Endothelial cell of umbilical vein (primary cell): ENCODE measurements around the gene NFATC3. TPM values are rescaled to one million over a fixed set of nuclear protein-coding genes. Genes with fewer than 3 reads are reported as not detected.

Source experiments
- BruUV-seq: library from RNA; stranded (reverse); fragments of 400-500 nt; replicated peaks from 2 replicates; lab custom pipeline; 2021; lab: Mats Ljungman, UMichigan
- CTCF ChIA-PET: fragments of 300-600, 350-600 bp; sonication (Branson Sonifier 250); formaldehyde crosslinking; loops from one replicate; lab custom pipeline; 2021; ENCODE audit warnings: antibody characterized with exemption, inconsistent platforms; lab: Charles Lee
- POLR2A ChIA-PET: fragments of 300-600, 350-600 bp; sonication (Branson Sonifier 250); formaldehyde crosslinking; loops from one replicate; lab custom pipeline; 2021; ENCODE audit warnings: antibody characterized with exemption, inconsistent platforms; lab: Charles Lee
- DNase-seq: peaks from one replicate; pipeline ENCODE4 v3.0.0-alpha.2; 2011; ENCODE audit warnings: low read depth, low spot score
- FAIRE-seq: peaks from 2 replicates; lab custom pipeline; 2011; peaks lifted over from hg19 to GRCh38; lab: Jason Lieb, UNC
- H2AFZ ChIP-seq: 2 replicates; pipeline ENCODE4 v1.6.0; 2012; ENCODE audit warnings: low read depth, low read length, control low read depth, inconsistent platforms
- H3K27ac ChIP-seq: 2 replicates; pipeline ENCODE4 v1.5.1; 2011; ENCODE audit warnings: low read depth, mild to moderate bottlenecking, control low read depth, low read length, moderate library complexity; ENCODE audit not compliant: insufficient read depth
- H3K27me3 ChIP-seq, 2 experiments: 2 replicates each; pipeline versions ENCODE4 v1.6.0 to v1.6.1; 2011; ENCODE audit warnings: low read length in 2 of 2, mixed read lengths in 1 of 2; ENCODE audit not compliant: control insufficient read depth in 2 of 2, insufficient read depth in 2 of 2
- H3K36me3 ChIP-seq, 2 experiments: 2 replicates in 1 of 2; 3 replicates in 1 of 2; pipeline ENCODE4 v1.5.1; 2011; ENCODE audit warnings: low read length in 2 of 2, mild to moderate bottlenecking in 1 of 2, moderate library complexity in 1 of 2; ENCODE audit not compliant: control insufficient read depth in 2 of 2, insufficient read depth in 2 of 2; ENCODE audit errors: extremely low read depth in 1 of 2
- H3K4me1 ChIP-seq: 3 replicates; pipeline ENCODE4 v1.5.1; 2011; ENCODE audit warnings: mild to moderate bottlenecking, low read length; ENCODE audit not compliant: control insufficient read depth, insufficient read depth; ENCODE audit errors: extremely low read depth
- H3K4me2 ChIP-seq: 2 replicates; pipeline ENCODE4 v1.6.1; 2011; ENCODE audit warnings: low read length, control low read depth, mixed read lengths; ENCODE audit not compliant: insufficient read depth
- H3K4me3 ChIP-seq, 3 experiments: fragments of 200-600 bp in 1 of 3; sonication (generic), shearing (Covaris generic) in 1 of 3; replicated peaks in 1 of 3; 2 replicates each; pipeline ENCODE4 v1.5.1; 2011 to 2016; ENCODE audit warnings: control low read depth in 3 of 3, low read length in 3 of 3, mild to moderate bottlenecking in 2 of 3, inconsistent platforms in 1 of 3, low read depth in 1 of 3, moderate library complexity in 1 of 3; ENCODE audit not compliant: insufficient read depth in 1 of 3
- H3K79me2 ChIP-seq: 2 replicates; pipeline ENCODE4 v1.6.0; 2012; ENCODE audit warnings: low read length, inconsistent platforms; ENCODE audit not compliant: control insufficient read depth, insufficient read depth
- H3K9ac ChIP-seq: replicated peaks from 2 replicates; pipeline ENCODE3; 2011; ENCODE audit warnings: low read length, control low read depth; ENCODE audit not compliant: insufficient read depth; ENCODE audit errors: extremely low read depth
- H3K9me1 ChIP-seq: replicated peaks from 3 replicates; pipeline ENCODE4 v1.6.0; 2011; ENCODE audit warnings: mild to moderate bottlenecking, low read length; ENCODE audit not compliant: control insufficient read depth, insufficient read depth; ENCODE audit errors: extremely low read depth
- H3K9me3 ChIP-seq: replicated peaks from 2 replicates; pipeline ENCODE4 v1.5.1; 2012; ENCODE audit warnings: low read length, inconsistent platforms; ENCODE audit not compliant: control insufficient read depth, insufficient read depth
- H4K20me1 ChIP-seq: replicated peaks from 2 replicates; pipeline ENCODE3; 2011; ENCODE audit warnings: mild to moderate bottlenecking, low read length; ENCODE audit not compliant: control insufficient read depth, insufficient read depth; ENCODE audit errors: extremely low read depth
- CTCF ChIP-seq, 2 donors: IDR thresholded peaks; 1 replicate in 1 of 2; 2 replicates in 1 of 2; pipeline ENCODE4 v1.5.1; 2011; ENCODE audit warnings: low read length in 2 of 2, mild to moderate bottlenecking in 2 of 2, moderate library complexity in 2 of 2, control low read depth in 1 of 2, inconsistent platforms in 1 of 2, low read depth in 1 of 2; ENCODE audit not compliant: insufficient read depth in 1 of 2; ENCODE audit errors: extremely low read depth in 1 of 2
- EZH2 ChIP-seq: IDR thresholded peaks from 2 replicates; pipeline ENCODE4 v1.6.1; 2012; ENCODE audit warnings: borderline replicate concordance, low read depth, mild to moderate bottlenecking, moderate library complexity, low read length, inconsistent platforms; ENCODE audit not compliant: severe bottlenecking
- FOS ChIP-seq: IDR thresholded peaks from 2 replicates; pipeline ENCODE4 v1.6.1; 2011; ENCODE audit warnings: mild to moderate bottlenecking, low read length, moderate library complexity, borderline replicate concordance; ENCODE audit not compliant: insufficient read depth
- GATA2 ChIP-seq: IDR thresholded peaks from 2 replicates; pipeline ENCODE4 v1.7.0; 2011; ENCODE audit warnings: low read depth, mild to moderate bottlenecking, moderate library complexity, mixed read lengths, low read length; ENCODE audit not compliant: insufficient read length, insufficient read depth
- JUN ChIP-seq: IDR thresholded peaks from 2 replicates; pipeline ENCODE4 v1.6.1; 2011; ENCODE audit warnings: borderline replicate concordance, low read depth; ENCODE audit not compliant: insufficient read length, insufficient read depth
- MAX ChIP-seq: IDR thresholded peaks from 2 replicates; pipeline ENCODE4 v1.6.1; 2011; ENCODE audit not compliant: insufficient read depth, insufficient read length
- MYC ChIP-seq: IDR thresholded peaks from one replicate; pipeline ENCODE4 v1.6.1; 2011; ENCODE audit warnings: mild to moderate bottlenecking, low read depth, low read length
- POLR2A ChIP-seq: IDR thresholded peaks from 2 replicates; pipeline ENCODE4 v1.6.1; 2012; ENCODE audit warnings: low read depth, mild to moderate bottlenecking, control low read depth, low read length
- POLR2AphosphoS5 ChIP-seq: IDR thresholded peaks from 2 replicates; pipeline ENCODE4 v1.6.1; 2012; ENCODE audit warnings: low read depth, mild to moderate bottlenecking, control low read depth, low read length, moderate library complexity; ENCODE audit not compliant: insufficient read depth
- dilution Hi-C: fragments of 300-500 bp; cut with MboI; formaldehyde crosslinking; loops from one replicate; pipeline ENCODE4 v1.15.0; 2019; ENCODE audit warnings: low sequenced_read_pairs; ENCODE audit not compliant: extremely low pct_ligation_motif_present
- intact Hi-C: fragments of 100-400 bp; cut with micrococcal nuclease; formaldehyde crosslinking; loops from one replicate; pipeline ENCODE4 v1.10.0; 2022
- polyA plus RNA-seq, 4 experiments: library from polyadenylated mRNA; depleted of rRNA in 3 of 4; stranded (reverse) in 3 of 4; unstranded in 1 of 4; fragments of >200 nt; gene quantifications; 2 replicates each; pipeline versions ENCODE4 v1.2.1 to v1.2.3, GENCODE V29; 2011 to 2012; ENCODE audit warnings: missing spikeins in 1 of 4
- total RNA-seq: library from RNA; stranded (reverse); gene quantifications from 2 replicates; pipeline ENCODE4 v1.2.3, GENCODE V29; 2021

NFATC3 gene
- total and polyA plus RNA-seq, 2 donors (not counting 3 experiments of a cell fraction or from before 2014, with no cell fraction given), result 15.6 to 33.1 TPM

- DNase-seq (no peak), FAIRE-seq (no peak)
- Histone ChIP-seq H3K9me3 (no peaks in the 10 kb centered on the region), H4K20me1 (peaks cover 2% of the 10 kb centered on the region), H3K9me1 (no peaks in the 10 kb centered on the region), H3K4me2 (no peak overlapping the region), H3K9ac (no peak overlapping the region), H3K36me3 (peaks cover 0 to 2% of the 10 kb centered on the region in 2 experiments), H3K4me3 (no peak overlapping the region), H3K79me2 (no peaks in the 10 kb centered on the region), H3K4me1 (peaks cover 7% of the 10 kb centered on the region), H3K27me3 (no peaks in the 10 kb centered on the region), H3K27ac (no peak overlapping the region), H2AFZ (no peak overlapping the region)
- dilution Hi-C loops (no loop called here), intact Hi-C loops (no loop called here)
- CTCF ChIA-PET, result interaction anchor here (1.2 to 1.5 kb wide), 2 partner anchors 9 to 10 kb away, joined by 3 read pairs; no protein-coding TSS in a partner anchor
- POLR2A ChIA-PET, result no interaction called here
- BruUV-seq, result no TSS peak
- no peak for TF ChIP-seq EZH2
- no peak for TF ChIP-seq FOS
- no peak for TF ChIP-seq POLR2AphosphoS5
- TF ChIP-seq GATA2, result no peak
- no peak for TF ChIP-seq POLR2A
- TF ChIP-seq JUN, result no peak
- TF ChIP-seq MYC, result no peak
- no peak for TF ChIP-seq CTCF (IDR thresholded peaks at IDR 0.05; ENCODE audit: extremely low read depth in 1 of 2, insufficient read depth in 1 of 2, low read depth in 1 of 2, low read length in 2 of 2)
- no peak for TF ChIP-seq MAX
These were observed 112.1 kb downstream of the NFATC3 start for GRCh38 chr16:68197250-68197649.
